Neural cell (in vitro differentiated cells): ENCODE data around the gene SULT1A3. TPM values are rescaled to one million over a fixed set of nuclear protein-coding genes. Genes with fewer than 3 reads are reported as not detected.
"Not testable (repeated sequence)": the region's sequence is repeated elsewhere in the genome, so short reads cannot be mapped to it uniquely, and the experiment has no call there.

Experiments used
- H2AFZ ChIP-seq: fragments of 200-600, 300-800 bp; sonication (generic), shearing (Covaris generic); 2 replicates; pipeline ENCODE4 v1.6.0; 2014; ENCODE audit warnings: low read depth, mild to moderate bottlenecking, antibody characterized with exemption, low read length, moderate library complexity
- H3F3A ChIP-seq: fragments of 200-600 bp; shearing (Covaris generic); 2 replicates; pipeline ENCODE4 v1.6.1; 2016; ENCODE audit warnings: mild to moderate bottlenecking, moderate library complexity, mixed read lengths, antibody characterized with exemption, low read length; ENCODE audit not compliant: insufficient read depth, poor library complexity, severe bottlenecking
- H3K27ac ChIP-seq: fragments of 200-600, 300-800 bp; sonication (generic), shearing (Covaris generic); 2 replicates; pipeline ENCODE4 v1.5.1; 2014; ENCODE audit warnings: mild to moderate bottlenecking, low read length, moderate library complexity
- H3K27me3 ChIP-seq: fragments of 300-800, 200-600 bp; sonication (generic), shearing (Covaris generic); 2 replicates; pipeline ENCODE4 v1.6.0; 2014; ENCODE audit warnings: mild to moderate bottlenecking, low read depth, low read length, moderate library complexity; ENCODE audit not compliant: insufficient read depth
- H3K36me3 ChIP-seq: fragments of 300-800, 200-600 bp; sonication (generic), shearing (Covaris generic); 2 replicates; pipeline ENCODE4 v1.5.1; 2014; ENCODE audit warnings: mild to moderate bottlenecking, antibody characterized with exemption, low read length, moderate library complexity; ENCODE audit not compliant: insufficient read depth
- H3K4me2 ChIP-seq: fragments of 300-800, 200-600 bp; sonication (generic), shearing (Covaris generic); 2 replicates; pipeline ENCODE4 v1.6.0; 2014; ENCODE audit warnings: mild to moderate bottlenecking, low read length
- H3K4me3 ChIP-seq: fragments of 300-800, 200-600 bp; sonication (generic), shearing (Covaris generic); 2 replicates; pipeline ENCODE4 v1.5.1; 2014; ENCODE audit warnings: mild to moderate bottlenecking, low read length, moderate library complexity
- H3K79me2 ChIP-seq: fragments of 200-600 bp; shearing (Covaris generic); replicated peaks from 2 replicates; pipeline ENCODE4 v1.6.0; 2014; ENCODE audit warnings: mild to moderate bottlenecking, low read length, moderate library complexity; ENCODE audit not compliant: insufficient read depth
- H3K9ac ChIP-seq: fragments of 300-800, 200-600 bp; sonication (generic), shearing (Covaris generic); 2 replicates; pipeline ENCODE4 v1.6.1; 2016; ENCODE audit warnings: mild to moderate bottlenecking, low read length, mixed read lengths
- H3K9me2 ChIP-seq: fragments of 200-600 bp; shearing (Covaris generic); 2 replicates; pipeline ENCODE4 v1.6.1; 2016; ENCODE audit warnings: mild to moderate bottlenecking, low read length, mixed read lengths; ENCODE audit not compliant: insufficient read depth
- H3K9me3 ChIP-seq: fragments of 200-600, 300-800 bp; sonication (generic), shearing (Covaris generic); 2 replicates; pipeline ENCODE4 v1.6.1; 2016; ENCODE audit warnings: mild to moderate bottlenecking, mixed run types, low read length, moderate library complexity, mixed read lengths
- H4K20me1 ChIP-seq: fragments of 200-600 bp; shearing (Covaris generic); 2 replicates; pipeline ENCODE4 v1.6.1; 2016; ENCODE audit warnings: mild to moderate bottlenecking, mixed run types; ENCODE audit not compliant: insufficient read depth
- CTCF ChIP-seq: fragments of 450-650 bp; IDR thresholded peaks from 2 replicates; pipeline ENCODE4 v1.5.1; 2014; ENCODE audit warnings: antibody characterized with exemption, mild to moderate bottlenecking, moderate library complexity; ENCODE audit not compliant: poor library complexity, severe bottlenecking
- EP300 ChIP-seq: fragments of 450-650 bp; conservative IDR thresholded peaks from 2 replicates; pipeline ENCODE4 v1.6.1; 2014; ENCODE audit warnings: antibody characterized with exemption, mild to moderate bottlenecking, moderate library complexity; ENCODE audit not compliant: poor library complexity, severe bottlenecking
- EZH2 ChIP-seq: fragments of 200-600, 300-800 bp; shearing (Covaris generic), sonication (generic); IDR thresholded peaks from 2 replicates; pipeline ENCODE4 v1.6.1; 2014; ENCODE audit warnings: antibody characterized with exemption, low read length, borderline replicate concordance, mild to moderate bottlenecking; ENCODE audit not compliant: insufficient read depth, poor library complexity, severe bottlenecking
- MXI1 ChIP-seq: fragments of 450-650 bp; conservative IDR thresholded peaks from 2 replicates; pipeline ENCODE4 v1.6.1; 2014; ENCODE audit warnings: antibody characterized with exemption, mild to moderate bottlenecking; ENCODE audit not compliant: poor library complexity, severe bottlenecking
- POLR2AphosphoS5 ChIP-seq: IDR thresholded peaks from 2 replicates; pipeline ENCODE4 v1.6.1; 2012
- RAD21 ChIP-seq: fragments of 450-650 bp; conservative IDR thresholded peaks from 2 replicates; pipeline ENCODE4 v1.6.1; 2014; ENCODE audit warnings: antibody characterized with exemption, mild to moderate bottlenecking, moderate library complexity
- REST ChIP-seq: IDR thresholded peaks from 2 replicates; pipeline ENCODE4 v1.6.1; 2012; ENCODE audit warnings: borderline replicate concordance
- SMC3 ChIP-seq: fragments of 450-650 bp; conservative IDR thresholded peaks from 2 replicates; pipeline ENCODE4 v1.6.1; 2014; ENCODE audit warnings: antibody characterized with exemption, mild to moderate bottlenecking, moderate library complexity; ENCODE audit not compliant: poor library complexity
- TAF1 ChIP-seq: IDR thresholded peaks from 2 replicates; pipeline ENCODE4 v1.6.1; 2012; ENCODE audit warnings: low read depth
- polyA plus RNA-seq: library from polyadenylated mRNA; depleted of rRNA; stranded (reverse); fragments of >200 nt; gene quantifications from 2 replicates; pipeline ENCODE4 v1.2.3, GENCODE V29; 2014

SULT1A3 gene
- polyA plus RNA-seq, 1 donor from 2014 or later = 12.1 TPM

GRCh38 chr16:30187556-30187865 lies 11.5 kb upstream of the SULT1A3 start:
- Histone ChIP-seq H2AFZ (no peak overlapping the region), H3K9me2 (no peaks in the 10 kb centered on the region), H3K4me3 (no peak overlapping the region), H3K4me2 (no peak overlapping the region), H3K9ac (no peak overlapping the region), H3K79me2 (peaks cover 9% of the 10 kb centered on the region), H3F3A (no peaks in the 10 kb centered on the region), H3K27ac (no peak overlapping the region), H3K36me3 (no peaks in the 10 kb centered on the region), H3K9me3 (no peaks in the 10 kb centered on the region), H3K27me3 (no peaks in the 10 kb centered on the region), H4K20me1 (no peaks in the 10 kb centered on the region)
- TF ChIP-seq TAF1 = no peak

- no peaks in the 10 kb centered on the region for H3K27me3 ChIP-seq
- H3K36me3 ChIP-seq = no peaks in the 10 kb centered on the region
- H3K27ac ChIP-seq = no peak overlapping the region
- no peaks in the 10 kb centered on the region for H3K9me3 ChIP-seq
- TF ChIP-seq CTCF (no peak), REST (no peak), RAD21 (no peak), MXI1 (no peak), EP300 (no peak), EZH2 (no peak), SMC3 (no peak), POLR2AphosphoS5 (no peak), TAF1 (no peak)
- H3K9me2 ChIP-seq = no peaks in the 10 kb centered on the region
- H3K4me2 ChIP-seq = no peak overlapping the region
- H3K79me2 ChIP-seq = peaks cover 9% of the 10 kb centered on the region
- no peaks in the 10 kb centered on the region for H4K20me1 ChIP-seq
- no peaks in the 10 kb centered on the region for H3F3A ChIP-seq
- no peak overlapping the region for H3K4me3 ChIP-seq
- H2AFZ ChIP-seq = no peak overlapping the region
- no peak overlapping the region for H3K9ac ChIP-seq
Observed at GRCh38 chr16:30187971-30188561, 11.0 kb upstream of the SULT1A3 start.

GRCh38 chr16:30191158-30191557 lies 7.9 kb upstream of the SULT1A3 start:
- not testable (repeated sequence) for H3K9me3 ChIP-seq, H3K27ac ChIP-seq, H3K9me2 ChIP-seq, H3K4me2 ChIP-seq, H3K9ac ChIP-seq, H3K4me3 ChIP-seq, H4K20me1 ChIP-seq, H3K79me2 ChIP-seq, H3K27me3 ChIP-seq, H3K36me3 ChIP-seq, H3F3A ChIP-seq, H2AFZ ChIP-seq

GRCh38 chr16:30193098-30193497 lies 6.0 kb upstream of the SULT1A3 start:
- not testable (repeated sequence) for H3F3A ChIP-seq, H2AFZ ChIP-seq, H3K79me2 ChIP-seq, H3K27me3 ChIP-seq, H3K27ac ChIP-seq, H3K9me2 ChIP-seq, H3K9me3 ChIP-seq, H3K4me2 ChIP-seq, H4K20me1 ChIP-seq, H3K9ac ChIP-seq, H3K36me3 ChIP-seq, H3K4me3 ChIP-seq

GRCh38 chr16:30193615-30194014 lies 5.4 kb upstream of the SULT1A3 start, which contains the start of the genes BOLA2B and SLX1A:
Gene BOLA2B, minus strand, starts transcription at chr16:30193666. Its CDS starts 71 bp downstream, at chr16:30193595.
Gene SLX1A, plus strand, starts transcription at chr16:30193875. Its CDS starts 210 bp downstream, at chr16:30194085.
- H3K4me3 ChIP-seq = peak within 1 kb of the TSS; percentile 51
- not testable (repeated sequence) for H3F3A ChIP-seq, H3K79me2 ChIP-seq, H3K4me2 ChIP-seq, H3K9me2 ChIP-seq, H3K36me3 ChIP-seq, H3K9me3 ChIP-seq, H4K20me1 ChIP-seq, H3K27me3 ChIP-seq, H3K9ac ChIP-seq, H2AFZ ChIP-seq, H3K27ac ChIP-seq
